Cardiac muscle cell (in vitro differentiated cells and primary cell): Measurements from ENCODE around the gene HERC5. TPM values are rescaled to one million over a fixed set of nuclear protein-coding genes. Genes with fewer than 3 reads are reported as not detected.
A peak's percentile ranks its signal among the peaks of the same experiment; 100 is the strongest.

Experiments
- DNase-seq, 2 donors: peaks; one replicate each; pipeline versions ENCODE4 v3.0.0 to v3.0.0-alpha.2; 2010 to 2017; ENCODE audit warnings: low read depth in 1 of 2, low spot score in 1 of 2
- H3K27ac ChIP-seq: fragments of 200-600 bp; sonication (generic); 2 replicates; pipeline ENCODE4 v1.5.1; 2016
- H3K27me3 ChIP-seq: fragments of 200-600 bp; sonication (generic); 2 replicates; pipeline ENCODE4 v1.6.0; 2016; ENCODE audit warnings: control low read depth
- H3K36me3 ChIP-seq: fragments of 200-600 bp; sonication (generic); 2 replicates; pipeline ENCODE4 v1.5.1; 2016; ENCODE audit warnings: control low read depth
- H3K4me1 ChIP-seq: fragments of 200-600 bp; sonication (generic); 2 replicates; pipeline ENCODE4 v1.8.1; 2017; ENCODE audit warnings: low read depth, mild to moderate bottlenecking, mixed run types
- H3K4me3 ChIP-seq: fragments of 200-600 bp; sonication (generic); 2 replicates; pipeline ENCODE4 v1.5.1; 2016; ENCODE audit warnings: mild to moderate bottlenecking
- H3K9me3 ChIP-seq: fragments of 200-600 bp; sonication (generic); 2 replicates; pipeline ENCODE4 v1.5.1; 2017; ENCODE audit warnings: low read depth, mild to moderate bottlenecking, control low read depth
- CTCF ChIP-seq: IDR thresholded peaks from 2 replicates; pipeline ENCODE4 v1.5.1; 2012; ENCODE audit warnings: low read depth, mild to moderate bottlenecking, low read length
- polyA plus RNA-seq: library from polyadenylated mRNA; unstranded; fragments of >200 nt; fragmentation: Nextera tagmentation; extraction: Ambion mirVana; gene quantifications from 2 replicates; pipeline ENCODE4 v1.2.1, GENCODE V29; 2016
- total RNA-seq: library from RNA; depleted of rRNA; stranded (reverse); fragments of >200 nt; gene quantifications from 2 replicates; pipeline ENCODE4 v1.2.3, GENCODE V29; 2016

HERC5 gene
- total and polyA plus RNA-seq, 2 experiments from 2014 or later = 1.1 to 2.4 TPM

DNA sequence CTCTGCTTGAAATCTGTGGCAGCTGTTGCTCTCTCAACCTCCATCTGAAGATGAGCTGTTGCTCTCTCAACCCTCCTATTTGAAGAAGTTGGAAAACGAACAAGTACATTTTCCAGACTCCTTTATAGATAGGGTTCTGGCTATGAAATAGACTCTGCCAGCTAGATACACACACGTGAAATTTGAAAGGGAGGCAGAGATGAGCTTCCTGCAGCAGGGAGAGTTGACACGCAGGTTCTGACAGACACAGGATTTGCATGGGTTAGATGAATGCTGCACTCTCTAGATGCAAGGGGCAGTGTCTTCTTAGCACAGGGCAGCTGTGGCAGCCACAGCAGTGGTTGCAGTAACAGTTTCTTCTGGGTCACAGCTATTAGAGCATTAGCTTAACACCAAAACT is 74.6 kb downstream of the HERC5 start:
- no peaks in the 10 kb centered on the region for H3K27me3 ChIP-seq
- no peaks in the 10 kb centered on the region for H3K36me3 ChIP-seq
- no peak for DNase-seq
- H3K27ac ChIP-seq = no peak overlapping the region
- no peak for TF ChIP-seq CTCF
- H3K4me1 ChIP-seq = no peaks in the 10 kb centered on the region
- H3K4me3 ChIP-seq = no peak overlapping the region
- no peaks in the 10 kb centered on the region for H3K9me3 ChIP-seq

GRCh38 chr4:88533088-88533790 is 76.3 kb downstream of the HERC5 start:
- H3K9me3 ChIP-seq = no peaks in the 10 kb centered on the region
- no peaks in the 10 kb centered on the region for H3K4me1 ChIP-seq
- H3K4me3 ChIP-seq = no peak overlapping the region
- no peaks in the 10 kb centered on the region for H3K36me3 ChIP-seq
- no peak for TF ChIP-seq CTCF
- H3K27me3 ChIP-seq = no peaks in the 10 kb centered on the region
- no peak for DNase-seq
- H3K27ac ChIP-seq = no peak overlapping the region

DNA sequence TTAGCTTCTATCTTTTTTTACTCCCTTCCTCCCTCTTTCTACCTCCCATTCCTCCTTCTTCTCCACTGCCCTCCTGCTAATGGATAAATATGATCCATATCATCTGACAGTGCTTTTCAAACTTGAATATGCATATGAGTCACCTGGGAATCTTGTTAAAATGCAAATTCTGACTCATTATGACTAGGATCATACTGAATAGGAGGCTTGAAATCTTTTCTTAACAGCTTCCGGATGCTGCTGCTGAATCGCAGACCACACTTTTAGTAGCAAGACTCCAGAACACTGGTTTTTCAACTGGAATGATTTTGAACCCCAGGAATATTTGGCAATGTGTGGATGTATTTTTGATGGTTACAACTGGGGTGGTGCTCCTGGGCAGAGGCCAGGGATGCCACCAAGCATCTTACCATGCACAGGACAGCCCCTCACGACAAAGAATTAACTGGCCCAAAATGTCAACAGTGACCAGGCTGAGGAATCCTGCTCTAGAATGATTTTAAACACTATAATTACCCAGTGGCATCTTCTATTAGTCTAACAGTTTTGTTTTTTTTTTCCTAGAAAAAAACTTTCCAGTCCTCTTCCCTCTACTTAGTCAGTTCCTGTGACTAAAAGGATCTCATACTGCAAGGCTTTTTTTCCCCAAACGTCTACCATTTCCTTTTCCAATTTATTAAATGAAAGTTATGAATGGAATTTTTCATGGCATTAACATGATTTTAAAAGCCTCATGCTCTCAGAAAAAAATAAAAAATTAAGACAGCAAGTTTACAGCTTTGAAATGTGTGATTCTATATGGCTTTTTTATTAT is 77.2 kb downstream of the HERC5 start:
- TF ChIP-seq CTCF = no peak
- no peaks in the 10 kb centered on the region for H3K9me3 ChIP-seq
- H3K4me1 ChIP-seq = no peaks in the 10 kb centered on the region
- peak in 1 of 2 donors; percentile 49 for DNase-seq
- H3K27me3 ChIP-seq = no peaks in the 10 kb centered on the region
- no peak overlapping the region for H3K4me3 ChIP-seq
- H3K36me3 ChIP-seq = no peaks in the 10 kb centered on the region
- H3K27ac ChIP-seq = no peak overlapping the region

GRCh38 chr4:88535090-88535755 is 78.3 kb downstream of the HERC5 start:
- no peak for DNase-seq
- Histone ChIP-seq H3K9me3 (no peaks in the 10 kb centered on the region), H3K4me1 (no peaks in the 10 kb centered on the region), H3K4me3 (no peak overlapping the region), H3K36me3 (no peaks in the 10 kb centered on the region), H3K27me3 (no peaks in the 10 kb centered on the region), H3K27ac (no peak overlapping the region)
- no peak for TF ChIP-seq CTCF

DNA sequence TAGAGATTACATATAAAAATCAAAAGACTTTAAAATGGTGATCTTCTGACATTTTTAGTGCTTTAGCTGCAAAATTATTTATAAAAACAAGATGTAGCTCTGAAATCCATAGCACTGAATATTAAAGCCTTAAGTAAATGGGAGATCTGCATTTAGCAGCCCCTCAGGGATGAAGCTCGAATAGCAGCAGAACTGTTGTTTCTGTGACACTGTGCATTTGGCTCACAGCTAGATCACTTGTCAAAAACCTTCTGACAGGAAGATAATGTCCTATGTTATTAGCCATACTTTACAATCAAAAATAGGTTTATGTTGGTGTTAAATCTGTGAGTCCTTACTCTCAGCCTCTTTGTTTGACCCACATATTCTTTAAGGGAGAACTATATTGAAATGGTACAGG is 80.8 kb downstream of the HERC5 start:
- no peak for TF ChIP-seq CTCF
- Histone ChIP-seq H3K27ac (no peak overlapping the region), H3K27me3 (no peaks in the 10 kb centered on the region), H3K4me1 (no peaks in the 10 kb centered on the region), H3K9me3 (no peaks in the 10 kb centered on the region), H3K4me3 (no peak overlapping the region), H3K36me3 (no peaks in the 10 kb centered on the region)
- DNase-seq = no peak
